OCI-LY1 (cell line): ENCODE results near the gene ZC2HC1C.

Experiments used
- H2AFZ ChIP-seq: fragments of 200-600 bp; sonication (generic), shearing (Covaris generic); 2 replicates; pipeline ENCODE4 v1.6.0; 2014; ENCODE audit warnings: antibody characterized with exemption, mild to moderate bottlenecking, low read length
- H3F3A ChIP-seq: fragments of 200-600 bp; sonication (generic), shearing (Covaris generic); 2 replicates; pipeline ENCODE4 v1.6.0; 2014; ENCODE audit warnings: mild to moderate bottlenecking, antibody characterized with exemption, low read length, moderate library complexity; ENCODE audit not compliant: insufficient read depth
- H3K27ac ChIP-seq: fragments of 200-600 bp; sonication (generic); 2 replicates; pipeline ENCODE4 v1.5.1; 2014; ENCODE audit warnings: low read length, mixed run types, mild to moderate bottlenecking, low read depth; ENCODE audit not compliant: poor library complexity, severe bottlenecking
- H3K27me3 ChIP-seq: fragments of 200-600 bp; sonication (generic); 2 replicates; pipeline ENCODE4 v1.6.0; 2014; ENCODE audit warnings: antibody characterized with exemption, mild to moderate bottlenecking, low read length, moderate library complexity; ENCODE audit not compliant: insufficient read depth
- H3K36me3 ChIP-seq: fragments of 200-600 bp; sonication (generic); 2 replicates; pipeline ENCODE4 v1.6.1; 2014; ENCODE audit warnings: mild to moderate bottlenecking, antibody characterized with exemption, low read length, moderate library complexity, mixed read lengths; ENCODE audit not compliant: insufficient read depth
- H3K4me1 ChIP-seq: fragments of 200-600 bp; sonication (generic); 2 replicates; pipeline ENCODE4 v1.5.1; 2014; ENCODE audit warnings: mild to moderate bottlenecking, low read length, moderate library complexity; ENCODE audit not compliant: insufficient read depth, severe bottlenecking
- H3K4me2 ChIP-seq: fragments of 200-600 bp; sonication (generic), shearing (Covaris generic); 2 replicates; pipeline ENCODE4 v1.6.1; 2014; ENCODE audit warnings: low read length
- H3K4me3 ChIP-seq: fragments of 200-600 bp; sonication (generic); 2 replicates; pipeline ENCODE4 v1.5.1; 2014; ENCODE audit warnings: low read length, low read depth, mild to moderate bottlenecking, mixed read lengths; ENCODE audit not compliant: poor library complexity, severe bottlenecking
- H3K79me2 ChIP-seq: fragments of 200-600 bp; shearing (Covaris generic); 2 replicates; pipeline ENCODE4 v1.6.1; 2016; ENCODE audit warnings: mixed run types, low read length, mixed read lengths; ENCODE audit not compliant: insufficient read depth
- H3K9ac ChIP-seq: fragments of 200-600 bp; sonication (generic), shearing (Covaris generic); 2 replicates; pipeline ENCODE4 v1.6.1; 2014; ENCODE audit warnings: mild to moderate bottlenecking, low read length, mixed read lengths
- H3K9me2 ChIP-seq: fragments of 200-600 bp; sonication (generic), shearing (Covaris generic); 2 replicates; pipeline ENCODE4 v1.6.1; 2014; ENCODE audit warnings: low read depth, mild to moderate bottlenecking, low read length, mixed read lengths
- H3K9me3 ChIP-seq: fragments of 200-600 bp; shearing (Covaris generic); 2 replicates; pipeline ENCODE4 v1.6.1; 2014; ENCODE audit warnings: low read length, mixed read lengths
- H4K20me1 ChIP-seq: fragments of 200-600 bp; sonication (generic), shearing (Covaris generic); 2 replicates; pipeline ENCODE4 v1.6.0; 2016; ENCODE audit warnings: mild to moderate bottlenecking, low read length; ENCODE audit not compliant: insufficient read depth
- EZH2 ChIP-seq: fragments of 200-600 bp; sonication (generic), shearing (Covaris generic); IDR thresholded peaks from 2 replicates; pipeline ENCODE4 v1.8.0; 2017; ENCODE audit warnings: borderline replicate concordance, mixed run types, mild to moderate bottlenecking, antibody characterized with exemption, low read length, moderate library complexity, mixed read lengths
- TF ChIP-seq, protein P1 (sequence below): fragments of 200-600 bp; sonication (generic), shearing (Covaris generic); IDR thresholded peaks from 2 replicates; pipeline ENCODE4 v1.5.1; 2017; ENCODE audit warnings: mild to moderate bottlenecking, antibody characterized with exemption, low read length, moderate library complexity, mixed read lengths

The ZC2HC1C gene

DNA sequence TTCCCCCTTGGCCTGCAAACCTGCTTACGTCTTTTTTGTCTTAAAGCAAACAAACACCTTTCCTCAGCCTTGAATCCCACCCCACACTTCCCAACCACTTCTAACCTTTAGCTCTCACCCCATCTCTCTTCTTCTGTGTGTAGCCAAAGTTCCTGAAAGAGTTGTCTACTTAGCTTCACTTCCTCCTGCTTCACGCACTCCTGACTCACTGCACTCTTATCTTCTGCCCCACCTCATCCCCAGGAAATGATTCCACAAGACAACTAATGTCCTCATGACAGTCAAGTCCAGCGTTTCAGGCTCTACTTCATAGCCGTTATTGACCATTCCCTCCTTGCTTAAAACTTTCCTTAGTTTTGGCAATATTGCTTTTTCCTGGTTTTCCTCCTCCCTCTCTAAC is 44.4 kb upstream of the ZC2HC1C start:
- no peak overlapping the region for H2AFZ ChIP-seq
- H4K20me1 ChIP-seq: no peaks in the 10 kb centered on the region
- no peaks in the 10 kb centered on the region for H3K79me2 ChIP-seq
- H3K27me3 ChIP-seq: no peaks in the 10 kb centered on the region
- H3K36me3 ChIP-seq: peaks cover 41% of the 10 kb centered on the region
- no peaks in the 10 kb centered on the region for H3K9me2 ChIP-seq
- H3F3A ChIP-seq: no peaks in the 10 kb centered on the region
- H3K4me3 ChIP-seq: no peak overlapping the region
- no peaks in the 10 kb centered on the region for H3K9me3 ChIP-seq
- no peak overlapping the region for H3K4me2 ChIP-seq
- H3K27ac ChIP-seq: no peak overlapping the region
- no peaks in the 10 kb centered on the region for H3K4me1 ChIP-seq
- TF ChIP-seq EZH2: no peak
- TF ChIP-seq, protein P1, sequence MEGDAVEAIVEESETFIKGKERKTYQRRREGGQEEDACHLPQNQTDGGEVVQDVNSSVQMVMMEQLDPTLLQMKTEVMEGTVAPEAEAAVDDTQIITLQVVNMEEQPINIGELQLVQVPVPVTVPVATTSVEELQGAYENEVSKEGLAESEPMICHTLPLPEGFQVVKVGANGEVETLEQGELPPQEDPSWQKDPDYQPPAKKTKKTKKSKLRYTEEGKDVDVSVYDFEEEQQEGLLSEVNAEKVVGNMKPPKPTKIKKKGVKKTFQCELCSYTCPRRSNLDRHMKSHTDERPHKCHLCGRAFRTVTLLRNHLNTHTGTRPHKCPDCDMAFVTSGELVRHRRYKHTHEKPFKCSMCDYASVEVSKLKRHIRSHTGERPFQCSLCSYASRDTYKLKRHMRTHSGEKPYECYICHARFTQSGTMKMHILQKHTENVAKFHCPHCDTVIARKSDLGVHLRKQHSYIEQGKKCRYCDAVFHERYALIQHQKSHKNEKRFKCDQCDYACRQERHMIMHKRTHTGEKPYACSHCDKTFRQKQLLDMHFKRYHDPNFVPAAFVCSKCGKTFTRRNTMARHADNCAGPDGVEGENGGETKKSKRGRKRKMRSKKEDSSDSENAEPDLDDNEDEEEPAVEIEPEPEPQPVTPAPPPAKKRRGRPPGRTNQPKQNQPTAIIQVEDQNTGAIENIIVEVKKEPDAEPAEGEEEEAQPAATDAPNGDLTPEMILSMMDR: no peak
- no peak overlapping the region for H3K9ac ChIP-seq

DNA sequence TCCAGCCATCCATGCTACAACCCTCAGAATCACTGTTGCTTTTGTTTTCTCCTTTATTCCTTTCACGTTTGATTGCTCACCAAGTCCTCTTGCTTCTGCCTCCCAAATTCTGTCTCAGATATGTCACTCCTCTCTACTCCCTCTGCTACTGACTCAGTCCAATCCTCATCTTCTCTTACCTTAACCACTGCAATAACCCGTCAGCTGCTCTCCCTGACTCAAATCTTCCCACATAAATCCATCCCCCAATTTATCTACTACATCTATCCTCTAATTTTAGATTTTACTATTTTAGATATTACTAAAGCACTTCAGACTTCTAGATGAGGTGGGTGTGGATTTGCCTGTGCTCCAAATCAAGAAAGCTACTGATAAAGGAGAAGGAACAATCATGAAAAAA is 43.6 kb upstream of the ZC2HC1C start:
- Histone ChIP-seq H3K27ac (no peak overlapping the region), H3K9ac (no peak overlapping the region), H2AFZ (no peak overlapping the region), H3K36me3 (peaks cover 49% of the 10 kb centered on the region), H3K4me1 (no peaks in the 10 kb centered on the region), H4K20me1 (no peaks in the 10 kb centered on the region), H3F3A (no peaks in the 10 kb centered on the region), H3K4me2 (no peak overlapping the region), H3K9me2 (no peaks in the 10 kb centered on the region), H3K4me3 (no peak overlapping the region), H3K79me2 (no peaks in the 10 kb centered on the region), H3K9me3 (no peaks in the 10 kb centered on the region), H3K27me3 (no peaks in the 10 kb centered on the region)
- TF ChIP-seq EZH2: no peak
- TF ChIP-seq, protein P1: no peak

DNA sequence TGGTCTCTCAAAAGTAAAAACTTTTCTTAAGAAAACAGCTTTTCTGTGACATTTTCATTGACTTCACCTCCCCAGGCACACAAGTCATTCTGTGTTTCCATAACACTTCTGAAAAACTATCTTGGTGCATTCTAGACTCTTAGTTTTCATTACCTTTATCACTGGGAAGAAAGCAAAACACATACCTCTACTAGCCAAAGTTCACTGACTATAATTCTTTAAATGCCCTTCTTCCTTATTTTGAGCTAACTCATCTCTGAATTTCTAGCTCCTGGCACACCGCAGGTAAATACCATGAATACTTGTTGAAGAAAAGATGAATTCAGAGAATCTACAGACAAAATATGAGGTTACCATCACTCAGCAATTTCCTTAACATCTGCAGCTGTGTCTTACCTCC is 39.3 kb upstream of the ZC2HC1C start:
- Histone ChIP-seq H3K27me3 (no peaks in the 10 kb centered on the region), H3K4me2 (no peak overlapping the region), H4K20me1 (no peaks in the 10 kb centered on the region), H3K4me1 (no peaks in the 10 kb centered on the region), H2AFZ (no peak overlapping the region), H3K36me3 (peaks cover 41% of the 10 kb centered on the region; the same call in 1 of the 2 replicates), H3K79me2 (no peaks in the 10 kb centered on the region), H3K9ac (no peak overlapping the region), H3K9me2 (no peaks in the 10 kb centered on the region), H3K9me3 (no peaks in the 10 kb centered on the region), H3K4me3 (no peak overlapping the region), H3F3A (no peaks in the 10 kb centered on the region), H3K27ac (no peak overlapping the region)
- TF ChIP-seq EZH2: no peak
- TF ChIP-seq, protein P1: no peak
